HG02852 (cell line): ENCODE results near the gene SUGCT.
"Not testable (repeated sequence)": the region's sequence is repeated elsewhere in the genome, so short reads cannot be mapped to it uniquely, and the experiment has no call there.

ENCODE experiments used
- ATAC-seq: cut with Tn5 transposase; IDR thresholded peaks from one replicate; pipeline ENCODE4 v1.9.1; 2021; ENCODE audit warnings: mild to moderate bottlenecking, moderate library complexity; ENCODE audit not compliant: unreplicated experiment

SUGCT gene

DNA sequence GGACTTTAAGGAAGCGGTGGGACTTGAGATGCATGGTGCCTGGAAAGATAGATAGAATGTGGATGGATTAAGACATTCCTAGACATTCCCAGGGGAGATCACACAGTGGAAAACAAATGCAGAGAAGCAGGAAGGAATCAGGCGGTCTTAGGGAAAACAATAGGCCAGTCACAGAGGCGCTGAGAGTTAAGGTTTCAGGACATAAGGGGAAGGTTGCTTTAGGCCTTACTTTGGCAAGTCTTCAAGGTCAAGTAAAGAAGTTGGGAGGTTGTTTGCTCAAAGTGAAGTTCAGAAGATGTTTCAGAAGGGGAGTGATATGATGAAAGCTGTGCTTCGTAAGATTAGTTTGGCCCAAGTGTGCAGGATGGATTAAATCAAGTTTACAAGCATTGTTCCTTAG, 109.4 kb downstream of the SUGCT start:
- no peak for ATAC-seq

DNA sequence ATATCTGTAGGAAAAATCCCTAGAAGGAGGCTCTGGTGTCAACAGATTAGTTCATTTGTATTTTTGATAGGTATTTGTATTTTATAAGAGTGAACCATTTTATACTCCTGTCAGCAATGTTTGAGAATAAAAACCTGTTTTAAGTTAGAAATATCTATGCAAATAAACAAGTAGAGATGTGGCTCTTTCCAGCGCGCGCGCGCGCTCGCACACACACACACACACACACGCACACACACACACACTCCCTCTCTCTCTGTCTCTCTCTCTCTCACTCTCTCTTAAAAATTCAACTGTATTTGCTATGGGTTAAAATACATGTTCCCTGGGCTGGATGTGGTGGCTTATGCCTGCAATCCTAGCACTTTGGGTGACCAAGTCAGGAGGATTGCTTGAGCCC, 113.9 kb downstream of the SUGCT start:
- ATAC-seq: no peak

DNA sequence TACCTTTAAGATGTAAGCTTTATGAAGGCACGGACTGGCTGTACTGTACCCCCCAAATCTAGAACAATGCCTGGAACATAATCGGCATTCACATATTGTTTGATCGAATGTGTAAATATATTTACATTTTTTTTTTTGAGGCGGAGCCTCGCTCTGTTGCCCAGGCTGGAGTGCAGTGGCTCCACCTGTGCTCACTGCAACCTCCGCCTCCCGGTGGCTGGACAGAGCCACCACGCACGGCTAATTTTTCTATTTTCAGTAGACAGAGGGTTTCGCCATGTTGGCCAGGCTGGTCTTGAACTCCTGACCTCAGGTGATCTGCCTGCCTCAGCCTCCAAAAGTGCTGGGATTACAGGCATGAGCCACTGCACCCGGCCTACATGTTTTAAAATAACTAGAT, 118.6 kb downstream of the SUGCT start:
- ATAC-seq: not testable (repeated sequence)

DNA sequence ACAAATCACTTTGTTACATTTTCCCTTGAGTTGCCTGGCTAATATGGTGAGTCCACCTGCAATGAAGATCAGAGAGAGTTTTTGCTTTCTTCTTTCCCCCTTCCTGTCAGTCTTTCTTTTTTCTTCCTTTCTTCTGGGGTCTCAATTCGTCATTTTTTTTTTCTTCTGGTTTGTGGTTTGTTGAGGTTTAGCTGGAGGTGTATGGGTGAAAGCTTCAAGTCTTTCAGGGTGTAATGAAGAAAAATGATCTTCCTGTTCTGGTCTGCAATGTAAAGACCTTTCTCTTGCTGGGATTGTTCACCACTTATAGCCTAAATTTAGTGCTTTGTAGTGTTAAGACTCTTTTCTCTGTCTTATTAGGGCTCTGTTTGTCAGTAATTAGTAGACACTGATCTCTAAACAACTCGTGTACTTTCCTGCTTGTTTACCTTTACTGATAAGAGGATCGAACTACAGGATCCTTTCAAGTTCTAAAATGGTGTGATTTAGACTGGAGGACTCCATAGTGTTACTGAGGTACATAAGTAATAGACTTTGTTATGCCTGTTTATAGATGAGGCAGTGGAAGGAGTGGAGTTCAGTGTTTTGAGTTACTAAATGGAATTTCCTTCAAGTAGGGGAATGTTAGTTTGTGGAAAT, 129.1 kb downstream of the SUGCT start:
- no peak for ATAC-seq

DNA sequence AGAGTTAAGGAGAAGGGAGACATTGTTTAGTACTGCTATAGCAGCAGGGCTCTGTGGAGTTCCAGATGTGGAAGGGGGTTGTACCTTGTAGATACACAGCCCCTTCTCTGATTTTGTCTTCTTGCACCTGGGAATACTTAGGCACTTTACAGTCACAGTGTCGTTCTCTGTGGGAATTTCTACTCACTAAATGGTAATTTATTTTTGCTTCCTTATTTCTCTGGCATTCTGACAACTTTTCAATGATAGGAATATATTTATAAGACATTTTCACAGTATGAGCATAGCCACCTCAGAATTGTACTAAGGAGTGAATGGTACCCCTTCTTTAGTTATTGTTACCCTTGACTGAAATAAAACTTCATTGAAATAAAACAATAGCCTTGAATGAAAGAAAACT, 132.8 kb downstream of the SUGCT start:
- no peak for ATAC-seq

DNA sequence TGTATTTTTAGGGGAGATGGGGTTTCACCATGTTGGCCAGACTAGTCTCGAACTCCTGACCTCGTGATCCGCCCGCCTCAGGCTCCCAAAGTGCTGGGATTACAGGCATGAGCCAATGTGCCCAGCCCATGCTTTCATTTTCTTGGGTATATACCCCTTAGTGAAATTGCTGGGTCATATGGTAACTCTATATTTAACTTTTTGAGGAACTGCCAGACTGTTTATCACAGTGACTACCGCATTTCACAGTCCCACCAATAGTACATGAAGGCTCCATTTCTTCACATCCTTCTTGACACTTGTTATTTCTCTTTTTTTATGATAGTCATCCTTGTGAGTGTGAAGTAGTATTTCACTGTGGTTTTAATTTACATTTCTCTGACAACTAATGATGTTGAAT, 134.0 kb downstream of the SUGCT start:
- not testable (repeated sequence) for ATAC-seq

DNA sequence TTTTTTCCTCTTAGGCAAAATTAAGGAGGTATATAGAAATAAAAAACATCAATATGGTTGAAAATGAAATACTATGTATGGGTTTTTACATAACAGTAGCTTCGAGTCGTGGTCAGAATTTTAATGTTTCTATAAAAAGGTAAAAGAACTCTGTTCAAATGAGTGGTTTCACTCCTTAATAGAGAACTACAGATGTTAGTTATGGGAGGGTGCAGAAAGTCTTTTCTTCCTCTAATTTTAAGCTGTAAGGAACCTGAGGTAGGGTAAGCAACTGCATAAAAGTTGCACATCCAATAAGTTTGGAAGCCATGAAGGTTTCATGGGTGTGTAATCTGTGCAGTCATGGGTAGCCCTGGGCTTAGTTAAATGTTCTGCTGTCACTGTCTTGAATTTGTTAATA, 141.3 kb downstream of the SUGCT start:
- ATAC-seq: no peak

DNA sequence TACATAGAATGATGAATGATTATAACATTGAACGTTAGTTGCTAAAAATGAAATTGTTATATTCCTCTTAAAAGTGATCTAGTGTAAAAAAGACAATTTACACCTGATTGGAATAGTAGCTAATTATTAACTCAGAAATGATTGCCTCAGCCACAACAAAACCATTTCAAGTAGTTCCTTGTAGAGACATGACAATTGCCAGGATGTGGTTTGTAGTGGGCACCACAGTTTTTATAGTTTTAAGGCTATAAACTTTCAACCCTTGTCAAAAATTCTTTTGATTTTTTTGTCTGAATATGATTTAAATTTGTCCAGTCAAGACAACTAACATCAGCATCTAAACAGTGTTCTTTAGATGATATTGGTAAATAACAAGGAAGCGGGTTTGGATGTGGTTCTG, 145.2 kb downstream of the SUGCT start:
- no peak for ATAC-seq

DNA sequence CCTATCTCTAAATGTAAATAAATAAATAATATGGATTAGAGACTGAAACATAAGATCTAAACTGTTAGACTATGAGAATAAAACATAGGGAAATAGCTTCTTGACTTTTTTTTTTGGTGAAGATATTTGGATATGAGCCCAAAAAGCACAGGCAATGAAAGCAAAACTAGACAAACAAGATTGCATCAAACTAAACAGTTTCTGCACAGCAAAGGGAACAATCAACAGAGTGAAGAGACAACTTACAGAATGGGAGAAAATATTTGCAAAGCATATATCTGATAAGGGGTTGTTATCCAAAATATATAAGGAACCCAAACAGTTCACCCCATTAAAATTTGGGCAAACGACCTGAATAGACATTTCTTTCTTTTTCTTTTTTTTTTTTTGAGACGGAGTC, 148.1 kb downstream of the SUGCT start:
- ATAC-seq: no peak

DNA sequence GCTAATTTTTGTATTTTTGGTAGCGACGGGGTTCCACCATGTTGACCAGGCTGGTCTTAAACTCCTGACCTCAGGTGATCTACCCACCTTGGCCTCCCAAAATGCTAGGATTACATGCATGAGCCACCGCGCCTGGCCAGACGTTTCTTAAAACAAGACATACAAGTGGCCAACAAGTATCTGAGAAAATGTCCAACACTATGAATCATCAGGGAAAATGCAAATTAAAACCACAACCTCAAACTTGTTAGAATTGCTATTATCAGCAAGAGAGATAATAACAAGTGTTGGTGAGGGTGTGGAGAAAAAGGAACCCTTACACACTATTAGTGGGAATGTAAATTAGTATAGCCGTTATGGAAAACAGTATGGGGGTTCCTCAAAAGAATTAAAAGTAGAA, 148.6 kb downstream of the SUGCT start:
- ATAC-seq: no peak

DNA sequence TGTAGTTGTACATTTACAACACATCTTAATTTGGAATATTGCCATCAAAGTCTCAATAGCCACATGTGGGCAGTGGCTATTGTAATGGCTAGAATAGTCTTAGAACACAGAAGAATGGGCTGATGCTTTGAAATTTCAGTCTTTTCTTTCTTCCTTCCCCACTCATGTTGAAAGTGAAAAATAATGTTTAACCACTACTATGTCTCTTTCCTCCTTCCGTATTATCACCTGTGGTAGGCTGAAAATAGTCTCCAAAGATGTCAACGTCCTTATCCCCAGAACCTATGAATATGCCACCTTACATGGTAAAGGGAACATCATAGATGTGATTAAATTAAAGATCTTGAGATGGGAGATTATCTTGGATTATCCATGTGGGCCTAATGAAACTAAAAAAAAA, 154.0 kb downstream of the SUGCT start:
- no peak for ATAC-seq

DNA sequence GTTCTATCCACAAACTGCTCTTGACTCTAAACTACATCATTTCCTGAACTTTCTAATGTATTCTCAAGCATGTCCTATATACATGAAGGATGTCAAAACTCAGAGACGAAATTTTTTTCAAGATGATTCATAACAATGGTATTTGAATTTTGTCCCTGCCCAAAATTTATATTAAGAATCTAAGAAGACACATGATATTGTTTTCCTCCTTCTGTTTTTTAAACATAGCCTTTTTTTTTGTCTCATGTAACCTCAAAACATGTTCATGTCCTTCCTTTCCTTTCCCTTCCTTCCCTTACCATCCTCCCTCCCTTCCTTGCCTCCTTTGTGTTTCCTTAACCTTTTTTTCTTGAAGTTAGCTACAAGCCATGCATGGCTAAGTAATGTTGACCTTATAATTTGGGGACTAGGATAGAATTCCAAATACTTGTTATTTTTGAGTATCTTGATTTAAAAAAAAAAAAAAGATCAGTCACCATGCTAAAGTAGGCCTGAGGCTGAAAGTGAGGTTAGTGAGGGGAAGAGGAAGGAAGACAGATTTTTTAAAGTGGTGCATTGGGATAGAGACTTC, 163.0 kb downstream of the SUGCT start:
- ATAC-seq: no peak

DNA sequence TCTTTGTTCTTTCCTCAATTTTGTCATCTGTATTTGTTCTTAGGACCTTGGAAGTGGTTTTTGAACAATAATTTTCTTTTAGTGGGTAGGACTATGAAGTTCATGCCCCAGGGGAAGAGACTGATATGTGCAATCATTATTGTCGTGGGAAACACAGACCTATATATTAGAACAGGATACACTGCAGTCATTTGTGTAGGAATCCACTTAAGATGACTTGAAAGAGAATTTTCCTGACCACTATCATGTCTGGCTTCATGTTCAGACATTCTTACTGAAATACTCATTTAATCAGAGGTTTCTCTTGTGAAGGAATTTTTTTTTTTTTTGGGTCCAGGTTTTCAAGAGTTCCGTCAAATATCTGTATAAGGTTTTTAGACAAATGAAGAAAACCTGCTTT, 163.6 kb downstream of the SUGCT start:
- no peak for ATAC-seq

DNA sequence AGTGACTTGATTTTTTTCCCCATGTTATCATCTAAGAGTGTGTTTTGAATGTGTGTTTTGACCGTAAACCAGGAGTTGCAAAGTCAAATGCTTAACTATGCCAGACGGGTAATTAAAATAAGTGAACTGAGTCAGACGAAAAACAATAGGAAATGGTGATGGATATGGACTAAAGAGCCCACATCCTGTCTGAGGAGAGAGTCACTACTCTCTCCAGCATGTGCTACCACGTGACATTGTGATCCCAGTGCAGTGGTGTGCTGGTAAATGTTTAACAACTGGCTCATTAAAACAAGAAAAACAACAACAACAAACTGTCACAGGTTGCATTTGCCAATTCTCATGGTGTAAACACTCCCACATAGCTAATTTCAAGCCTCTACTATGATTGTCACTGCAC, 164.3 kb downstream of the SUGCT start:
- no peak for ATAC-seq

DNA sequence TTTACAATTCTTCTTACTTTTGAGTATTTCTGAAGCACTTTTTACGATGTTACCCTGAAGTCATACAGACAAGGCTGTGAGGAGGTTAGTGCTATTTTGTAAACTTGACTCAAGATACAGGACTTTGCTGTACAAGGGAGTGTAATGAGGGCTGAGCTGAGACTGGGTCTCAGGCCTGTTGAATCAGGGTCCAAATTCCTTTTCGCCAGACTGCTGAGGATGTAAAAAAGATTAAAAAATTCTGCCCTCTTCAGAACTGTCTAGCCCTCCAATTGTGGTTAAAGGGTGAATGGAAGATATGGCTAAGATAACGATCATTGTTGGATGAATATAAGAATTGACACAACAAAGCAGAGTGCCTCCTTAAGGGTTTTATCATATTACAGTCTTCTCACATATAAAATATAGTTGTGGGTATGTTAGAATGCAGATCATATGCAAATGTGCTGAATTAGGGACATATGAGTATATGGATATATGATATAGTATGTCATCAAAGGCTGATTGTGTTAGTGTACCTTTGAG, 165.4 kb downstream of the SUGCT start:
- ATAC-seq: no peak

DNA sequence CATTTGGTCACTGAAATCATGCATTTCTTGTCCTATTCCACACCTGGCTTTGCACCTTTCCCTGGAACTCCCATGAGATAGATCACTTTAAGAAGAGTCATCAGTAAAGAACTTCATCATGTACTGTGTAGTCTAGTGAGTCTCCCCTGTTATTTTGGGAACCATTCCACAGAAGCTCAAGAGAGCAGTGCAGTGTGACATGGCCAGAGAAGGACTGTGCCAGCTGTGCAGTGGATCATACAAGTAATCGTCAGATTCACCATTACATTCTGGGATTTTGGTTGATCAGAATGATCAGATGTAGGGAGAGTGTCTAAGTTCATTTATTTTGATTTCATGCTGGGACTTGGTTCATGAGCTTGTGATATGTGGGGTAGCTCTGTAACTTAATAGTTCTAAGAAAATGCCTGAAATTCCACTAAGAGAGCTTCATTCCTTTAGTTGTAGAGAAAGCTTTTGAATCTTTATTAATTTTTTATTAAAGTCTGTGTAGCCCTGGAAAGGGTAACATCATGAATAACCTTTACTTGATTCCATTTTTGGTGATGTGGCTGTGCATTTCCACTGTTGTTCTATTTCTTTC, 166.8 kb downstream of the SUGCT start:
- no peak for ATAC-seq

DNA sequence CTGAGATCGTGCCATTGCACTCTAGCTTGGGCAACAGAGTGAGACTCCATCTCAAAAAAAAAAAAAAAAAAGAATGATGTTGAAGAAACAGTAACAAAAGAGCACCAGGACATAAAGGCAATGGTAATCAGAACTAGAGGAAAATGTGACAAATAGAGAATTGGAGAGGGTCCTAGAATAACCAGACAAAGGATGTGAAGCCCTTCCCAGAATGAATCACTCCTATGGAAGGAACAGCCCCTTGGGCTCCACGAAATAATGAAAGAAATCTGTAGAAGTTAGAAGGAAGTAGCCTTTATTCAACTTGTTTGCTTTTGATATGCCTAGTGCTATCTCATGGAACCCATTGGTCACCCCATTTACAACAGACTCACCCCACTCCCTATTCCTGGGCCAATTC, 169.2 kb downstream of the SUGCT start:
- ATAC-seq: no peak

DNA sequence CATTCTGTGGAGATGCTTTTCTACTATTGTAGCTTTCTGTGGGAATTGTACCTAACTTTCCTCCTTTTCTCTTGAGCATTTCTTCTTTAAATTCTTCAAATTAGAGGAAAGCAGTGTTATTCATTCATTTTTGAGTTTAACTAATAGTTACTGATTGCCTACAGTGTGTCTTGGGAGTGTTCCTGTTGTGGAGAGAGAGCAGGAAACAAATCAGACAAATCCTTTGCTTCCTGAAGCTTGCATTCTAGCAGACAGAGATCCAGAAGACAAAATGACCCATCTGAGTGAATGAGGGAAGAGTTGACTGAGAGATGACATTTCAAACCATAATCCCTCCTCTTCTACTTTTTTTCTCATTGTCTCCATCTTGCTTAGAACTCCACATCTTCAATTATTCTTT, 170.4 kb downstream of the SUGCT start:
- no peak for ATAC-seq

DNA sequence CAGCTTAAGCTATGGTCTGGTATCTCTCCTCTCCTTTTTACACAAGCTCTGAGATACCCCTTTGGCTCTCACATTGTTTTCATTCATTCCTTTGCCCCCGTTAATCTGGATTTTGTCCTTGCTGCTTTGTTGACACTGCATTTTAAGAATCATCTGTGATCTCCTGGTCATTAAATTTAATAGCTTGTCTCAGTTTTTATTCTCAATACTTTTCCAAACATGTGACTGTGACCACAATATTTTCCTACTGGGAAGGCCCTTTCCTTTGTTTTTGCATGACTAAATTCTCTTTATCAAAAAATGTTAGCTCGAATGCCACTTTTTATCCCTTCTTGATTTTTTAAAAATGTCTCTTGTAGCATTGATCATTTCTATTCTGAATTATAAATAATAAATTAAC, 171.2 kb downstream of the SUGCT start:
- no peak for ATAC-seq

DNA sequence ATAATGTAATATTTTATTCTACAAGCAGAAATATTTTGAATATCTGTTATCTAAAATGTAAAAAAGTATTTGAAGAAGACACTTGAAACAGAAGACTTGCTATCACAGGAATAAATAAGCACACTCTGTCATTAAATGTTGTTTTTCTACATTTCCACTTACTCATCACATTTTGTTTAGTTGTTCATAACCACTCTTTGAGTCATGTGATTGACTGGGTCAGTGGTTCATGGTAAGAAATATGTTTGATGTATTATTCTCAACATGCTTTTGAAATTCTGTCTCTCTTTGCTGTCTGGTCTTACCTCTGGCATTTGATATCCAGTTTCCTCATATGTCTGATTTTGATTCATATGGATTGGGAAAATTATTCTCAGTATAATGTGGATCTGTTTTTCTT, 171.8 kb downstream of the SUGCT start:
- no peak for ATAC-seq

DNA sequence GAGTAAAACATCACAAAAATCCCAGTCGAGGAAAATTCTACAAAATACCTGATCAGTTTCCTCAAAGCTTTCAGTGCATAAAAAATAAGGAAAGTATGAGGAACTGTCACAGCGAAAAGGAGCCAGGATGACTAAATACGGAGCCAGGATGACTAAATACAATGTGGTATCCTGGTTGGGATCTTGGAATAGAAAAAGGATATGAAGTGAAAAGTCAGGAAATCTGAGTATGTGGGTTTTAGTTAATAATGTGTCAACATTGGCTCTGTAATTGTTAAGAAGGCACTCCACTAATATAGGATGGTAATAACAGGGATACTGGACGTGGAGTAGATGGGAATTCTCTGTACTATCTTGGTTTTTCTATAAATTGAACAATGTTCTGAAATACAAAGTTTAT, 175.5 kb downstream of the SUGCT start:
- no peak for ATAC-seq

DNA sequence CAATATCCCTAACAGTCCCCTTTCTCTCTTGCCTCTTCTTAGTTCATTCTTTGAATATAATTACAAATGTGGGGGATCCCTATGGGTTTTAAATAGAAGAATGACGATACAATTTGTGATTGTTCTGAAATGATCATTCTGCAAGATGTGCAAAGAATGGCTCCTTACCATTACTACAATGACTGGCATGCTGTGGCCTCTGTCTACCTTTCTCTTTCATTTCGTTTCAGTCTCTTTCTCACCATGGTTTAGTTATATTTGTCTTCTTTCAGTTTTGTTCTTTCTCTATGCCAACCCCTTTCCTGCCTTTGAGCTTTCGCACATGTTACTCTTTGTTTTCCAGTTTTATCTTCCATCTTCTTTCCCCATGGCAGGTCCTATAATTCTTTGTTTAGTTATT, 176.5 kb downstream of the SUGCT start:
- peak; percentile 98 for ATAC-seq

DNA sequence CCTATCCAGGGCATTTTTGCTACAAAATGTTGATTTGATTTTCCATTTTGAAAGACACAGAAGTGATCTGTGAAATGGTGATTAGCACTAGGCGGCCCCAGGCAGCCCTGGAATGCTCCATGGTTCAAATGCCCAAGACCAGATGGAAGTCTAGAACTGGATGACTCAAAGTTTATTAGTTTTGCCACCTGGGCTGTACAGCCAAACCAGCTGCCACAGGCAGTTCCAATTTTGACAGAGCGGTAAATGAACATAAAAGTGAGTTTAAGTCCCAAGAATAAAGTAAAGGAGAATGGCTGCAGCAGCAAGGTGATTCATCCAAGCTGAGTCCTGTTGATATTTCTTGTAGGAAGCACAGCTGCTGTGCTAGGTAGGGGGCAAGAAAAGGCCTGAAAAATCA, 180.5 kb downstream of the SUGCT start:
- ATAC-seq: no peak
